DOHH2 (cell line): ENCODE measurements around the gene NFATC3.

Experiments
- H3F3A ChIP-seq: fragments of 200-600 bp; sonication (generic), shearing (Covaris generic); 2 replicates; pipeline ENCODE4 v1.6.0; 2016; ENCODE audit warnings: antibody characterized with exemption, mild to moderate bottlenecking; ENCODE audit not compliant: control insufficient read depth, insufficient read depth
- H3K27ac ChIP-seq: fragments of 200-600 bp; sonication (generic); 2 replicates; pipeline ENCODE4 v1.5.1; 2014; ENCODE audit warnings: low read depth, mild to moderate bottlenecking, low read length, moderate library complexity
- H3K27me3 ChIP-seq: fragments of 200-600 bp; sonication (generic); 2 replicates; pipeline ENCODE4 v1.6.1; 2014; ENCODE audit warnings: mild to moderate bottlenecking, low read length, mixed read lengths; ENCODE audit not compliant: control insufficient read depth
- H3K36me3 ChIP-seq: fragments of 200-600 bp; sonication (generic); 2 replicates; pipeline ENCODE4 v1.6.1; 2014; ENCODE audit warnings: mild to moderate bottlenecking, low read length, moderate library complexity, mixed read lengths; ENCODE audit not compliant: control insufficient read depth
- H3K4me1 ChIP-seq: fragments of 200-600 bp; sonication (generic); 2 replicates; pipeline ENCODE4 v1.6.1; 2014; ENCODE audit warnings: mild to moderate bottlenecking, low read length, mixed read lengths; ENCODE audit not compliant: control insufficient read depth
- H3K4me2 ChIP-seq: fragments of 200-600 bp; sonication (generic); 2 replicates; pipeline ENCODE4 v1.6.0; 2014; ENCODE audit warnings: mild to moderate bottlenecking, low read length, moderate library complexity
- H3K4me3 ChIP-seq: fragments of 200-600 bp; sonication (generic); 2 replicates; pipeline ENCODE4 v1.5.1; 2014; ENCODE audit warnings: mild to moderate bottlenecking, low read length, mixed read lengths
- H3K79me2 ChIP-seq: fragments of 200-600 bp; sonication (generic); 2 replicates; pipeline ENCODE4 v1.6.1; 2014; ENCODE audit warnings: mild to moderate bottlenecking, low read length, mixed read lengths; ENCODE audit not compliant: control insufficient read depth
- H3K9me2 ChIP-seq: fragments of 200-600 bp; sonication (generic); replicated peaks from 2 replicates; pipeline ENCODE4 v1.6.1; 2014; ENCODE audit warnings: mild to moderate bottlenecking, low read length, mixed read lengths; ENCODE audit not compliant: control insufficient read depth
- H3K9me3 ChIP-seq: fragments of 200-600 bp; sonication (generic); 2 replicates; pipeline ENCODE4 v1.6.1; 2014; ENCODE audit warnings: antibody characterized with exemption, low read length, mixed read lengths; ENCODE audit not compliant: control insufficient read depth, insufficient read depth
- H4K20me1 ChIP-seq: fragments of 200-600 bp; sonication (generic); 2 replicates; pipeline ENCODE4 v1.6.0; 2014; ENCODE audit warnings: low read depth, mild to moderate bottlenecking, antibody characterized with exemption, low read length, moderate library complexity; ENCODE audit not compliant: control insufficient read depth, insufficient read depth
- EZH2phosphoT487 ChIP-seq: fragments of 200-600 bp; sonication (generic); IDR thresholded peaks from 2 replicates; pipeline ENCODE4 v1.6.1; 2017; ENCODE audit warnings: borderline replicate concordance, mild to moderate bottlenecking, antibody characterized with exemption, low read length, moderate library complexity, mixed read lengths
- TF ChIP-seq, protein P1 (sequence below): fragments of 200-600 bp; sonication (generic); IDR thresholded peaks from one replicate; pipeline ENCODE4 v1.5.1; 2014; ENCODE audit warnings: antibody characterized with exemption, mild to moderate bottlenecking, low read depth, low read length; ENCODE audit not compliant: poor library complexity, severe bottlenecking

Gene NFATC3

DNA sequence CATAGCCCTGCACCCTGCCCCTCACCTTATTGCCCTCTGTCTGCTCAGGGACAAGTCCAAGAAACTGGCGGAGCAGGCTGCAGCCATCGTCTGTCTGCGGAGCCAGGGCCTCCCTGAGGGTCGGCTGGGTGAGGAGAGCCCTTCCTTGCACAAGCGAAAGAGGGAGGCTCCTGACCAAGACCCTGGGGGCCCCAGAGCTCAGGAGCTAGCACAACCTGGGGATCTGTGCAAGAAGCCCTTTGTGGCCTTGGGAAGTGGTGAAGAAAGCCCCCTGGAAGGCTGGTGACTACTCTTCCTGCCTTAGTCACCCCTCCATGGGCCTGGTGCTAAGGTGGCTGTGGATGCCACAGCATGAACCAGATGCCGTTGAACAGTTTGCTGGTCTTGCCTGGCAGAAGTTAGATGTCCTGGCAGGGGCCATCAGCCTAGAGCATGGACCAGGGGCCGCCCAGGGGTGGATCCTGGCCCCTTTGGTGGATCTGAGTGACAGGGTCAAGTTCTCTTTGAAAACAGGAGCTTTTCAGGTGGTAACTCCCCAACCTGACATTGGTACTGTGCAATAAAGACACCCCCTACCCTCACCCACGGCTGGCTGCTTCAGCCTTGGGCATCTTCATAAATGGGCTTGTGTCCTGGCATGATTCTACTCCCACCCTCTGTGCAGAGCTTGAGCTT is 6.3 kb upstream of the NFATC3 start:
- Histone ChIP-seq H3K36me3 (peaks cover 48% of the 10 kb centered on the region), H3K9me3 (no peaks in the 10 kb centered on the region), H3K4me2 (peak overlapping the region; percentile 72)

GRCh38 chr16:68079376-68079625 is 5.9 kb upstream of the NFATC3 start:
- peak overlapping the region; percentile 43 for H3K27ac ChIP-seq

More for the DNA sequence above, 6.3 kb upstream of the NFATC3 start:
- Histone ChIP-seq H4K20me1 (no peaks in the 10 kb centered on the region), H3K79me2 (no peaks in the 10 kb centered on the region), H3K4me3 (peak overlapping the region; percentile 55; the same call in 1 of the 2 replicates), H3K4me1 (peaks cover 62% of the 10 kb centered on the region), H3K27ac (no peak overlapping the region; the same call in 1 of the 2 replicates), H3F3A (peaks cover 5% of the 10 kb centered on the region), H3K9me2 (no peaks in the 10 kb centered on the region), H3K27me3 (no peaks in the 10 kb centered on the region)
- TF ChIP-seq, protein P1, sequence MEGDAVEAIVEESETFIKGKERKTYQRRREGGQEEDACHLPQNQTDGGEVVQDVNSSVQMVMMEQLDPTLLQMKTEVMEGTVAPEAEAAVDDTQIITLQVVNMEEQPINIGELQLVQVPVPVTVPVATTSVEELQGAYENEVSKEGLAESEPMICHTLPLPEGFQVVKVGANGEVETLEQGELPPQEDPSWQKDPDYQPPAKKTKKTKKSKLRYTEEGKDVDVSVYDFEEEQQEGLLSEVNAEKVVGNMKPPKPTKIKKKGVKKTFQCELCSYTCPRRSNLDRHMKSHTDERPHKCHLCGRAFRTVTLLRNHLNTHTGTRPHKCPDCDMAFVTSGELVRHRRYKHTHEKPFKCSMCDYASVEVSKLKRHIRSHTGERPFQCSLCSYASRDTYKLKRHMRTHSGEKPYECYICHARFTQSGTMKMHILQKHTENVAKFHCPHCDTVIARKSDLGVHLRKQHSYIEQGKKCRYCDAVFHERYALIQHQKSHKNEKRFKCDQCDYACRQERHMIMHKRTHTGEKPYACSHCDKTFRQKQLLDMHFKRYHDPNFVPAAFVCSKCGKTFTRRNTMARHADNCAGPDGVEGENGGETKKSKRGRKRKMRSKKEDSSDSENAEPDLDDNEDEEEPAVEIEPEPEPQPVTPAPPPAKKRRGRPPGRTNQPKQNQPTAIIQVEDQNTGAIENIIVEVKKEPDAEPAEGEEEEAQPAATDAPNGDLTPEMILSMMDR: no peak
- no peak for TF ChIP-seq EZH2phosphoT487

GRCh38 chr16:68079626-68080344 is 5.4 kb upstream of the NFATC3 start:
- no peaks in the 10 kb centered on the region for H4K20me1 ChIP-seq
- H3K4me1 ChIP-seq: peaks cover 60% of the 10 kb centered on the region
- H3K4me2 ChIP-seq: peak overlapping the region; percentile 72
- H3K9me3 ChIP-seq: no peaks in the 10 kb centered on the region
- no peaks in the 10 kb centered on the region for H3K79me2 ChIP-seq
- H3K27me3 ChIP-seq: no peaks in the 10 kb centered on the region
- H3K27ac ChIP-seq: peak overlapping the region; percentile 43
- peaks cover 40% of the 10 kb centered on the region for H3K36me3 ChIP-seq
- H3F3A ChIP-seq: peaks cover 5% of the 10 kb centered on the region
- no peaks in the 10 kb centered on the region for H3K9me2 ChIP-seq
- no peak for TF ChIP-seq EZH2phosphoT487
- TF ChIP-seq, protein P1: no peak
- peak overlapping the region; percentile 55 for H3K4me3 ChIP-seq

More at GRCh38 chr16:68079376-68079625, 5.9 kb upstream of the NFATC3 start:
- Histone ChIP-seq H3K36me3 (peaks cover 44% of the 10 kb centered on the region), H3K79me2 (no peaks in the 10 kb centered on the region), H3K9me3 (no peaks in the 10 kb centered on the region), H3K9me2 (no peaks in the 10 kb centered on the region), H3F3A (peaks cover 5% of the 10 kb centered on the region), H4K20me1 (no peaks in the 10 kb centered on the region), H3K4me3 (peak overlapping the region; percentile 55), H3K4me2 (peak overlapping the region; percentile 72), H3K4me1 (peaks cover 62% of the 10 kb centered on the region), H3K27me3 (no peaks in the 10 kb centered on the region)
- no peak for TF ChIP-seq EZH2phosphoT487
- TF ChIP-seq, protein P1: no peak
